Measurements from ENCODE around the gene TUBB8.

DNA sequence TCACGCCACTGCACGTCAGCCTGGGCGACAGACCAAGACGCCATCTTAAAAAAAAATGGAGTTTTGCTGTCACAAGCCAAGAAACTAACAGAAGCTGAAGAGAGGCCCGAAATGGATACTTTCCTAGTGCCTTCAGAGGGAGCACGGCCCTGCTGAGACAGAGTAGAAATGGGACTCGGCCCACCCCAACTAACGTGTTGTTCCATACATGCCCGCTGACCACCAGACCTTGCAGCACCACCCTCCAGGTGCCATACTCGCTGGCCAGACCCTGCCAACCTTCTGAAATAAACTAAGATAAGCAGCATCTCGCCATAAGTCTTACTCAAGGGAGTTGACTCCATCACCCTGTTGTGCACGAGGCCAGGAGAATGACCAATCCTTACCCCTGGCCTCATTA, 29.5 kb upstream of the TUBB8 start:
- TF ChIP-seq, protein P1, sequence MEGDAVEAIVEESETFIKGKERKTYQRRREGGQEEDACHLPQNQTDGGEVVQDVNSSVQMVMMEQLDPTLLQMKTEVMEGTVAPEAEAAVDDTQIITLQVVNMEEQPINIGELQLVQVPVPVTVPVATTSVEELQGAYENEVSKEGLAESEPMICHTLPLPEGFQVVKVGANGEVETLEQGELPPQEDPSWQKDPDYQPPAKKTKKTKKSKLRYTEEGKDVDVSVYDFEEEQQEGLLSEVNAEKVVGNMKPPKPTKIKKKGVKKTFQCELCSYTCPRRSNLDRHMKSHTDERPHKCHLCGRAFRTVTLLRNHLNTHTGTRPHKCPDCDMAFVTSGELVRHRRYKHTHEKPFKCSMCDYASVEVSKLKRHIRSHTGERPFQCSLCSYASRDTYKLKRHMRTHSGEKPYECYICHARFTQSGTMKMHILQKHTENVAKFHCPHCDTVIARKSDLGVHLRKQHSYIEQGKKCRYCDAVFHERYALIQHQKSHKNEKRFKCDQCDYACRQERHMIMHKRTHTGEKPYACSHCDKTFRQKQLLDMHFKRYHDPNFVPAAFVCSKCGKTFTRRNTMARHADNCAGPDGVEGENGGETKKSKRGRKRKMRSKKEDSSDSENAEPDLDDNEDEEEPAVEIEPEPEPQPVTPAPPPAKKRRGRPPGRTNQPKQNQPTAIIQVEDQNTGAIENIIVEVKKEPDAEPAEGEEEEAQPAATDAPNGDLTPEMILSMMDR (IDR thresholded peaks at IDR 0.05): no peak
- no peak for TF ChIP-seq POLR2A (IDR thresholded peaks at IDR 0.05)

Data from adrenal gland (tissue), 5 donors.